GM21723 (cell line): ENCODE measurements around the gene FAM13A.
"Not testable (repeated sequence)": the region's sequence is repeated elsewhere in the genome, so short reads cannot be mapped to it uniquely, and the experiment has no call there.

Experiments
- ATAC-seq: cut with Tn5 transposase; IDR thresholded peaks from one replicate; pipeline ENCODE4 v1.9.1; 2021; ENCODE audit warnings: mild to moderate bottlenecking, moderate library complexity; ENCODE audit not compliant: unreplicated experiment

FAM13A gene

GRCh38 chr4:88858752-88859151 is 198.2 kb downstream of the FAM13A start:
- peak; percentile 91 for ATAC-seq

DNA sequence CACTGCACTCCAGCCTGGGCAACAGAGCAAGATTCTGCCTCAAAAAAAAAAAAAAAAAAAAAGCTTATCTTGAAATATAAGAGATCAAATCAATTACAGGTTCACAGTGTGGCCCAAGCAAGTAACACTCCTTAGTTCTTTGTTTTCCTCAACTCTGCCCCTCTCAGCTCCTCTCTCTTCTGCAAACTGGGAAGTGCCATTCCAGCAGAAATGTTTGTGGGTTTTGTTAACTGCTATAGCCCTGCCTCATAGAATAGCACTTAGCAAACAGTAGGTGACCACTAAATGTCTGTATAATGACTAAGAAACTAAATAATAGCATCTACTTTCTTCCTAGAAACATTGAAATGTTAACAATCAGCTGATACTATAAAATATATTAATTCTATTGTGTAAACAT is 199.4 kb downstream of the FAM13A start:
- ATAC-seq: no peak

DNA sequence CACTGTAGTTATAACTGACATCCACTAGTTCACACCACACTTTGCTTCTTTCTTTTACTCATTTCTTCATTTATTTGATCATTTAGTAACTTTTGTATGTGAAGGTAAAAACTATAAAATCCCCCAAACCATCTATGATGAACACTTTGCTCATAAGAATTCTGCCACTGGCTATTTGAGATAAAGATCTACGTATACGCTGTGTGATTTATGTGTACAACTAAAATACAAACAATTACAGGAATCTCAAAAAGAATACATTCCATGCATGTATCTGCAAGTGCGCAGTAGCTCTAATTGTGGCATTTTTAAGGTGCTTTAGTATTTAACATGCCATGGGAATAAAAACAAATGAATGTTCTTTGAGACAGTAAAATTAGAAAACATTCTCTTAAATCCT is 202.5 kb downstream of the FAM13A start:
- no peak for ATAC-seq

DNA sequence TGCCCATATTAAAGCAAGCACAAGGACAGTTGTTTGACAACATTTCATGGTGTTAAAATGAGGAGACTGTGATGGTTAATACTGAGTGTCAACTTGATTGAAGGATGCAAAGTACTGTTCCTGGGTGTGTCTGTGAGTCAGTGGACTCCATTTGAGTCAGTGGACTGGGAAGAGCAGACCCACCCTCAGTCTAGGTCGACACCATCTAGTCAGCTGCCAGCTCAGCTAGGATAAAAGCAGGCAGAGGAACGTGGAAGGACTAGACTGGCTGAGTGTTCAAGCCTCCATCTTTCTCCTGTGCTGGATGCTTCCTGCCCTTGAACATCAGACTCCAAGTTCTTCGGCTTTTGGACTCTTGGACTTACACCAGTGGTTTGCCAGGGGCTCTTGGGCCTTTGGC is 203.4 kb downstream of the FAM13A start:
- ATAC-seq: not testable (repeated sequence)

DNA sequence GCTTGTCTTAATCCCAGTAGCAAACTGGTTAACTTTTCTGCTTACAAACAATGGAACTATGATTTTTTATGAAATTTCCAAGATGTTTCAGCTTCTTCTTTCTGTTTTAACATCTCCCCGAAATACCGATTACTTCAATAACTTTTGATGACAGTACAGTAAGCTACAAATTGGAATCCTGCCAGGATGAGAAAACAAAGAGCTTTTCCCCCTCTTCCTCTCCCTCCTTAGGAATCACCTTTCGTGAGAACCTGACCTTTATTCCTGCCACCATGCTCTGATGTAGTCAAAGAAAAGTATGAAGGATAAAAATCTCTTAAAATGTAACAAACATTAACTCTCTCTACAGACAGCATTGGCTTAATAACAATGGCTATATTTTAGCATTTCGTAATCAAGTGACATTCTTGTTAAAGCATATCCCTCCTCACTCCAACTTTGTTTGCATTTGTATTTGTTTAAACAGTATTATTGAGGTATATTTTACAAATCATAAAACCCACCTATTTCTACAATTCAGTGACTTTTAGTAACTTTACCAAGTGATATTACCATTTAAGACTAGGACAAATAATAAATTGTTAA is 210.7 kb downstream of the FAM13A start:
- no peak for ATAC-seq

- ATAC-seq: no peak
Observed at GRCh38 chr4:88843067-88843685, 213.8 kb downstream of the FAM13A start.

GRCh38 chr4:88841635-88842034 is 215.3 kb downstream of the FAM13A start:
- ATAC-seq: no peak

DNA sequence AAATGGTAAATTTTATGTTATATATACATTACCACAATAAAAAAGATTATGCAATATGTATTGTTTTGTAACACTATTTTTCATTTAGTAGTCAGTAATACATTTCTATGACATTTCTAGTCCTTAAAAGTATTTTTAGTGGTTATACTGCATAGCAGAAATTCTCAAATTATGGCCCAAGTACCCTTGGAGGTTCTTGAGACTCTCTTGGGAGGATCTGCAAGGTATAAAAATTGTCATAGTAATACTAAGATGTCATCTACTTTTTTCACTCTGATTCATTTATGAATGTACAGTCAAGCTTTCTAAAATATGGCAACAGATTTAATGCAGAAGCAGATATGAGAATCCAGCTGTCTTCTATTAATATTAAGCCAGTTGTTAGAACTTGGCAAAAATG is 220.8 kb downstream of the FAM13A start:
- ATAC-seq: no peak

- ATAC-seq: no peak
Observed at GRCh38 chr4:88831031-88831430, 226.0 kb downstream of the FAM13A start.

DNA sequence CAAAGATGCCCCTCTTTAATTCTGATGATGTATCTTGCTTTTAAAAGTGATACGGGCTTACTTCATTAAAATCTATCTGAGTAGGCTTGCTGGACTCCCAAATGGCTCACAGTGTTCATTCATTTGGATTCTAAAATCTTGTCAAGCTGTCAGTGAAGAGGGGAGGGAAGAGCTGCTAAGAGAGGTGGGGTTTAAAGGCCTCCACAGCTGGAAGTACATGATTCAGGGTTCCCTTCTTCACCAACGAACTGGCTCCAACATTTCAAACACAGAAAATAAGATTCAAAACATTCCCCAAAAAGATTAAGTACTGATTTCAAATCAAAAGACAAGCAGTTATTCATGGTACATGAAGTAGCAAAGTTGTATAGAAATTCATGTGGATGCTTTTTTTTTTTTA is 226.4 kb downstream of the FAM13A start:
- no peak for ATAC-seq

- no peak for ATAC-seq
Observed at GRCh38 chr4:88828842-88829571, 228.0 kb downstream of the FAM13A start.

DNA sequence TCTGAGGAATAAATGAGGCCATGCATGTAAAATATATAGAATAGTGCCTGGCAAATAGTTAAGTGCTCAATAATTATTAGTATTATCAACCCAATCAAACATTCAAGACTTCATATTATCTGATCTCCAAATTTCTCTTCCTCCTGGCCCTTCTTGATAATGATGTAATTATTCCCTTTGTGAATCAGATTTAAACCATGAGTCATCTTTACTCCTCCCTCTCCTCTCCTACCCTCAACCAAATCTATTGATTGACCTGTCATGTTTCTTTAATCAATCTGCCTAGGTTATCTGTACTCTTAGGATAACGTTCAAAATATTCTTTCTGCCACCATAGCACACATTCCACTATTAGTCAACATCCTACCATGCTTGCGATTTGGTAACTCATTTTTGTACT is 229.5 kb downstream of the FAM13A start:
- ATAC-seq: no peak

DNA sequence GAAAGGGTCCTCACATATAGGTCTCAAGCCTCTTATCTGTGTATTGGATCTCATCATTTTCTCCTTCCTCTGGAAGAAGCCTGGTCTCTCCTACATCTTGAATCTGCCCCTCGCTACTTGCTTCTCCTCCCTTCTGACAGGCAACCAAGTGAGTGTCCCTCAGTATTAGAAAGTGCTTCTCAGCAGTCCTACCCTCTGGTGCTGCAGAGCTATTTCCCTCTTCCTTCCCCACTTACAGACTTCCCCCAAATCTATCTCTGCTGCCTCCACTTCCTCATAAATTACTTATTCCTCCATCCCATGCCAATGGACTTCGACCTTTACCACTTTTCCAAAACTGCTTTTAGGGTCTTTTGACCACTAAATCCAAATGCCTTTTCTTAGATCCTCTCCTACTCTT is 230.2 kb downstream of the FAM13A start:
- no peak for ATAC-seq

DNA sequence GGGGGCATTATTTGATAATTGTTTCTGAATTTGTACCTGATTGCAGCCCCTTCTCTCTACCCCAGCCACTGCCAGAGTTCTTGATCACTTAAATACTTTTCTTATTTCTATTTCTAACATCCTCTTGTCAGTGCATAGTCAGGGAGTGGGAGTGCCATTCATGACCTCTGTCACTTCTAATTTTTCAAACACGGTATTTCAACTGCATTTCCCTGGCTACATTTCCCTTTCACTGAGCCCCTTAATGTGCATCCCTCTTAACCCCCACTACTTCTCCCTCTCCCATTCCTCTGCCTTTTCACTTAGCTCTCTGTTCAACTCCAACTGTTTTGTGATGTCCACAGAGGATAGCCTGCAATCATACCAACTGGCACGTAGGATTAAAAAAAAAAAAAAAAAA is 231.1 kb downstream of the FAM13A start:
- ATAC-seq: no peak

DNA sequence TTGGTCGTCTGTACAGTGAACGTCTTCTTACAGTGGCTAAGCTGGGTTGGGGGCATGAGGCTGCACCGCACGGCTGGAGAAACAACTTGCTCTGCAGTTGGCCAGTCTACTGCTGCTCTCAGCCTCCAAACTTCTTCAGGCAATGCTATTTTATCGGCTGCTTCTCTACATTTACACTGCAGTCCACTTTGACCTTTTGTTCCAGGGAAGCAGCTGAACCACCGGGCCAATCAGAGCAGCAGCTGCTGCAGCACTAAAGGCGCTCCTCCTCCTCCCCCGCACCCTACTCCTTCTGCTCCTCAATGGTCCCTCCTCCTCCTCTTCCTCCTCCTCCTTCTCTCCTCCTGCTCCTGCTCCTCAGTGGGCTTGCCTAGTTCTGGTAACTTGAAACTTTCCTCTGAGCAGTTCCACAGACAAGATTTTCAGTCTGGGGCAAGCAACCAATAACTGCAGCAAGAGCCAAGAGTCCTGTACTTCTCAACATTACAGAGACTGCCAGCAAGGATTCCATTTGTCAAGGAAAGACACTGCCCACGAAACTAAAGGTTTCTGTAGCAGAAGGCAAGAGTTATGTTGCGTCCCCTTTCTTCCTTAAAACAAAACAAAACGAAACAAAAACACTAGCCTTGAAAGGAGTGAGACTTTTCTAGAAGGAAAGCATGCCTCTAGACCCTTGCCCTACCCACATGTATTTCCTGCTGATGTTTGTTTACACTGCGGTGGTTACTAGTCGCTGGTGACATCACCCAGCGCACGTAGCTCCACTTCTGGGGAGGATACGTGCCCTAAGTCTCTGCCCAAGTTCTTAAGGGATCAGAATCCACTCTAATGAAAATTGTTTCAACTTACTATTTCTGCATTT is 233.7 kb downstream of the FAM13A start:
- ATAC-seq: peak; percentile 98

GRCh38 chr4:88822034-88822789 is 234.8 kb downstream of the FAM13A start:
- ATAC-seq: no peak

GRCh38 chr4:88821522-88821921 is 235.5 kb downstream of the FAM13A start:
- ATAC-seq: no peak

DNA sequence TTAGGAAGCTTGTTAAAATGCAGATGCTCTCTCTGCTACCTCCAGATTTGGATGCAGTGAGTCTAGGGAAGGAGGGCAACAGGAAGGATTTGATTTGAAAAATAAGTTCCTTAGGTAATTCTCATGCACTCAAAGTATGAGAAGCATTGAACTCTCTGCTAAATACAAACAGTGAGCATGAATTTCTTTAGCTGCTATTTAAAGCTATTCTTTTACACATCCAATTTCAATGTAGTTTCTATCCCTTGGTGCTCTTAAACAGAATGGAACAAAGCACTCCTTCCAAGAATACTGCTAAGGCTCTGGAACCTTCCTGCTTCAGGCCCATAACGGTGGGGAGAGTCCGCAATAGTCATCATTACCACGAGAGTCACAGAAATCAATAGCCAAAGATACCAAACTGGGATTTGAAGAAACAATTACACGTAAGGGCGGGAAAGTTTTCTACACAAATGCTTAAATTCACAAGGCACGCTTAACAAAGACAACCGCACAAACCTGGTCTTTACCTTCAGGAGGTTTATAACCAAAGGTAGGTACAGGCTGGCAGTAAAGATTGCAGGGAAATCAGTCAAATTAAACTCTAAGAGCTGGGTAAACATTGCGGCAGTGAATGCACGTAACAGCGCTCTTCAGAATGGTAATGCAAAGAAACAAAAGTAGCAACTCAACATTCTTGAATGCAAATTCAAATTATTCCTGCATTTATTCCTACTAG is 236.1 kb downstream of the FAM13A start:
- no peak for ATAC-seq

- no peak for ATAC-seq
Observed at GRCh38 chr4:88819818-88820697, 236.9 kb downstream of the FAM13A start.
